Cardiac muscle cell (in vitro differentiated cells and primary cell): ENCODE data around the gene LRFN3. TPM values are rescaled to one million over a fixed set of nuclear protein-coding genes. Genes with fewer than 3 reads are reported as not detected.

Experiments used
- DNase-seq, 2 donors: peaks; one replicate each; pipeline versions ENCODE4 v3.0.0 to v3.0.0-alpha.2; 2010 to 2017; ENCODE audit warnings: low read depth in 1 of 2, low spot score in 1 of 2
- H3K27ac ChIP-seq: fragments of 200-600 bp; sonication (generic); 2 replicates; pipeline ENCODE4 v1.5.1; 2016
- H3K27me3 ChIP-seq: fragments of 200-600 bp; sonication (generic); 2 replicates; pipeline ENCODE4 v1.6.0; 2016; ENCODE audit warnings: control low read depth
- H3K36me3 ChIP-seq: fragments of 200-600 bp; sonication (generic); 2 replicates; pipeline ENCODE4 v1.5.1; 2016; ENCODE audit warnings: control low read depth
- H3K4me1 ChIP-seq: fragments of 200-600 bp; sonication (generic); 2 replicates; pipeline ENCODE4 v1.8.1; 2017; ENCODE audit warnings: low read depth, mild to moderate bottlenecking, mixed run types
- H3K4me3 ChIP-seq: fragments of 200-600 bp; sonication (generic); 2 replicates; pipeline ENCODE4 v1.5.1; 2016; ENCODE audit warnings: mild to moderate bottlenecking
- H3K9me3 ChIP-seq: fragments of 200-600 bp; sonication (generic); 2 replicates; pipeline ENCODE4 v1.5.1; 2017; ENCODE audit warnings: low read depth, mild to moderate bottlenecking, control low read depth
- CTCF ChIP-seq: IDR thresholded peaks from 2 replicates; pipeline ENCODE4 v1.5.1; 2012; ENCODE audit warnings: low read depth, mild to moderate bottlenecking, low read length
- polyA plus RNA-seq: library from polyadenylated mRNA; unstranded; fragments of >200 nt; fragmentation: Nextera tagmentation; extraction: Ambion mirVana; gene quantifications from 2 replicates; pipeline ENCODE4 v1.2.1, GENCODE V29; 2016
- total RNA-seq: library from RNA; depleted of rRNA; stranded (reverse); fragments of >200 nt; gene quantifications from 2 replicates; pipeline ENCODE4 v1.2.3, GENCODE V29; 2016

LRFN3 gene
- total and polyA plus RNA-seq, 2 experiments from 2014 or later: 14.3 to 16.0 TPM

DNA sequence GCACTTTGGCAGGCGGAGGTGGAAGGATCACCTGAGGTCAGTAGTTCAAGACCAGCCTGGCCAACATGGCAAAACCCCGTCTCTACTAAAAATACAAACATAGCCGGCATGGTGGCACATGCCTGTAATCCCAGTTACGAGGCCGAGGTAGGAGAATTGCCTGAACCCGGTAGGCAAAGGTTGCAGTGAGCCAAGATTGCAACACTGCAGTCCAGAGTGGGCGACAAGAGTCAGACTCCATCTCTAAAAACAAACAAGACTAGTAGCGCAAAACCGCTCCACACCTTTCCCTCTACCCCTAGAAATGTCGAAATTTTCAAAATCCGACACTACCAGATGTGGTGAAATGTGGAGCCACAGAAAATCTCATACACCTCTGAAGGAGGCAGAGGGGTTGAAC lies 16.9 kb upstream of the LRFN3 start:
- Histone ChIP-seq H3K4me3 (no peak overlapping the region), H3K27ac (no peak overlapping the region), H3K36me3 (no peaks in the 10 kb centered on the region), H3K27me3 (no peaks in the 10 kb centered on the region), H3K4me1 (no peaks in the 10 kb centered on the region), H3K9me3 (no peaks in the 10 kb centered on the region)
- DNase-seq: no peak
- no peak for TF ChIP-seq CTCF

GRCh38 chr19:35921012-35921411 lies 15.2 kb upstream of the LRFN3 start:
- no peak for TF ChIP-seq CTCF
- Histone ChIP-seq H3K4me3 (no peak overlapping the region), H3K27me3 (no peaks in the 10 kb centered on the region), H3K9me3 (no peaks in the 10 kb centered on the region), H3K4me1 (no peaks in the 10 kb centered on the region), H3K27ac (no peak overlapping the region), H3K36me3 (no peaks in the 10 kb centered on the region)
- DNase-seq: no peak

GRCh38 chr19:35925501-35925900 lies 10.7 kb upstream of the LRFN3 start:
- no peaks in the 10 kb centered on the region for H3K27me3 ChIP-seq
- H3K27ac ChIP-seq: no peak overlapping the region
- no peak overlapping the region for H3K4me3 ChIP-seq
- DNase-seq: no peak
- no peaks in the 10 kb centered on the region for H3K9me3 ChIP-seq
- H3K4me1 ChIP-seq: no peaks in the 10 kb centered on the region
- no peak for TF ChIP-seq CTCF
- H3K36me3 ChIP-seq: no peaks in the 10 kb centered on the region

- no peak for TF ChIP-seq CTCF
- Histone ChIP-seq H3K4me1 (no peaks in the 10 kb centered on the region), H3K4me3 (no peak overlapping the region), H3K9me3 (no peaks in the 10 kb centered on the region), H3K27ac (no peak overlapping the region), H3K36me3 (no peaks in the 10 kb centered on the region), H3K27me3 (no peaks in the 10 kb centered on the region)
- no peak for DNase-seq
These were observed 7.7 kb upstream of the LRFN3 start for GRCh38 chr19:35928507-35928906.

GRCh38 chr19:35929876-35930275 lies 6.3 kb upstream of the LRFN3 start:
- Histone ChIP-seq H3K27ac (no peak overlapping the region), H3K4me3 (no peak overlapping the region), H3K27me3 (no peaks in the 10 kb centered on the region), H3K4me1 (no peaks in the 10 kb centered on the region), H3K36me3 (no peaks in the 10 kb centered on the region), H3K9me3 (no peaks in the 10 kb centered on the region)
- no peak for TF ChIP-seq CTCF
- DNase-seq: no peak
